ENCODE data around the gene ZNF728. TPM values are rescaled to one million over a fixed set of nuclear protein-coding genes. Genes with fewer than 3 reads are reported as not detected.

Gene ZNF728
- total RNA-seq, 1 donor from 2014 or later = not detected

Small RNA genes lying within 50 kb of the gene (small RNA-seq; reads per million reads assigned to genes)
- not detected for gene AC022145.2

Other genes starting within 250 kb of the ZNF728 start
- gene ZNF99, start 219.0 kb downstream of the ZNF728 start, total RNA-seq (ENCODE audit: low replicate concordance) = not detected in 2 replicates
- gene ZNF723, start 170.9 kb downstream of the ZNF728 start, total RNA-seq (ENCODE audit: low replicate concordance) = not detected in 2 replicates
- gene ZNF730, start 113.8 kb upstream of the ZNF728 start, total RNA-seq (ENCODE audit: low replicate concordance) = 59.2 and 76.3 TPM in 2 replicates
- 60.6 and 75.1 TPM in 2 replicates for gene ZNF724, start 247.2 kb upstream of the ZNF728 start, total RNA-seq (ENCODE audit: low replicate concordance)